Measurements from ENCODE around the gene APOO. TPM values are rescaled to one million over a fixed set of nuclear protein-coding genes. Genes with fewer than 3 reads are reported as not detected.

APOO gene
- total RNA-seq, 2 donors from 2014 or later, result 25.6 to 26.3 TPM

DNA sequence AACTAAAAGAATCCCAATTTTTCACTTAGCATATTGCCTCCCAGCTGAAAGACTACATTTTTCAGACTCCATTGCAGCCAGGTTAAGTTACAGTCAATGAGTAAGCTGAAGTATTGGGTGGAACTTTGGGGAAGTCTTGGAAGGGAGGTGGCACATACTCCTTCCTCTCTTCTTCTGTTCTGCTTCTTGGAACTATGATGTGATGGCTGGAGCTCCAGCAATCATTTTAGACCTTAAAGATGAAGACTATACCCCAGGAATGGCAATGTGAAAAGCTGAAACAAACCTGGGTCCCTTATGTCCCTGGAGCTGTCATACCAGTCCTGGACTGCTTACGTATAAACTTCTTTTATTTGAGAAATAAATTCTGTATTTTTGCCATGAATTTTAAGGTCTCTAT, 93.9 kb downstream of the APOO start:
- Mint-ChIP-seq H3K36me3 (no peaks in the 10 kb centered on the region), H3K4me1 (ENCODE audit: low read depth in 2 of 2) (peaks cover 5 to 6% of the 10 kb centered on the region in 2 donors), H3K4me3 (no peak overlapping the region), H3K9me3 (no peaks in the 10 kb centered on the region), H3K27ac (no peak overlapping the region), H3K27me3 (peaks cover 0 to 9% of the 10 kb centered on the region in 2 donors)
- DNase-seq (ENCODE audit: low spot score) (no peak), ATAC-seq (no peak)

DNA sequence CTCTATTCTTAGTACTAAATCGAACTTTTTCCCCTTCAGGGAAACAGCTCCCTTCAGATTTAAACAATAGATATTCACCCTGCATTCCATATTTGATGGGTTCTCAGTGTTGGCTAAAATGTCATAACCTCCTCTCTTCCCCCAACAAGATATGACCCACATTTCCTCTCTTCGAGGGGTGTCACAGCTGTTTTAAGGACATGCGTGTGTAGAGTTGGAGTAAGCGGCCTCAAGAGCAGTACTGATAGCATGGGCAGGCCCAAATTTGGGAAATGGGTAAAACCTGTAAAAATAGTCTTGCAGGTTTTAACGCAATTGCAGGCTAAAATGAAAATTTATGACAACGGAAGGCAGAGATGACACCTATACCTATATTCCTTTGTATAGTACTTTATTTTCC, 96.1 kb downstream of the APOO start:
- ATAC-seq (no peak), DNase-seq (ENCODE audit: low spot score) (no peak)
- no peak overlapping the region for H3K27ac Mint-ChIP-seq
- H3K4me3 Mint-ChIP-seq, result no peak overlapping the region
- peaks cover 0 to 9% of the 10 kb centered on the region in 2 donors for H3K27me3 Mint-ChIP-seq
- H3K4me1 Mint-ChIP-seq (ENCODE audit: low read depth in 2 of 2), result peaks cover 3 to 5% of the 10 kb centered on the region in 2 donors
- H3K36me3 Mint-ChIP-seq, result no peaks in the 10 kb centered on the region
- no peaks in the 10 kb centered on the region for H3K9me3 Mint-ChIP-seq

DNA sequence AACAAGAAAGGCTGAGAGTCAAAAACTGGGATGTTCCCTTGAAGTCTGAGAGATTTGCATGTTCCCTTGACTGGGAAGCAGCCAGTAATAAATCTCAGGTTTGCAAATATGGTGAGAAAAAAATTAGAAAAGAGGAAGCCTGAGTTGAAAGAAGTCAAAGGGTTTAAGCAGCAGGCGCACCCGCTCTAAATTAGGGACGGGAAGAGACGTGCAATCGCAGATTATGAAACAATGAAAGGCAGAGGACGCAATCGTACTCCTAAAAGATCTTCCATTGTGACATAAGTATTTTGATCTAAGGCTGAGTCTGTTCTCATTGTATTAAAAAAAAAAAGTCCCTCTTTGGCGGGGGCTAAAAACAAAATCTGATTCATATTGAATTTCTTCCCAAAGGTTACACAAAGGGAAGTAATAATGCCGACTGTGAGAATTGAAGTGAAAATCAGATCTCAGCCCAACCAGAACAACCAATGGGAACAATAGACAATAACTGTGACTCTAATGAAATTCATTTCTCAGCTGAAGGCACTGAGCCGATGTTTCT, 96.6 kb downstream of the APOO start:
- ATAC-seq, result no peak
- H3K27ac Mint-ChIP-seq, result no peak overlapping the region
- no peaks in the 10 kb centered on the region for H3K36me3 Mint-ChIP-seq
- H3K4me3 Mint-ChIP-seq, result no peak overlapping the region
- peaks cover 3 to 5% of the 10 kb centered on the region in 2 donors for H3K4me1 Mint-ChIP-seq (ENCODE audit: low read depth in 2 of 2)
- H3K27me3 Mint-ChIP-seq, result peaks cover 0 to 9% of the 10 kb centered on the region in 2 donors
- H3K9me3 Mint-ChIP-seq, result no peaks in the 10 kb centered on the region
- no peak for DNase-seq (ENCODE audit: low spot score)

DNA sequence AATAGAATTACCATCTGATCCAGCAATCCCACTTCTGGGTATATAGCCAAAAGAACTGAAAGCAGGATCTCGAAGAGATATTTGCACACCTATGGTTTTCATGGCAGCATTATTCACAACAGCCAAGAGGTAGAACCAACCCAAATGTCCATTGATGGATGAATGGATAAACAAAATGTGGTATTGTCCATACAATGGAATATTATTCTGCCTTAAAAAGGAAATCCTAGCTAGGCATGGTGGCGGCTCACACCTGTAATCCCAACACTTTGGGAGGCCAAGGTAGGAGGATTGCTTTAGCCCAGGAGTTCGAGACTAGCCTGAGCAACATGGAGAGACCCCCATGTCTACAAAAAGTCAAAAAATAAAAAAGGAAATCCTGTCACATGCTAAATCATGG, 97.5 kb downstream of the APOO start:
- ATAC-seq (no peak), DNase-seq (ENCODE audit: low spot score) (no peak)
- Mint-ChIP-seq H3K4me3 (no peak overlapping the region), H3K27me3 (peaks cover 0 to 11% of the 10 kb centered on the region in 2 donors), H3K27ac (no peak overlapping the region), H3K4me1 (ENCODE audit: low read depth in 2 of 2) (peaks cover 3 to 5% of the 10 kb centered on the region in 2 donors), H3K9me3 (no peaks in the 10 kb centered on the region), H3K36me3 (no peaks in the 10 kb centered on the region)

DNA sequence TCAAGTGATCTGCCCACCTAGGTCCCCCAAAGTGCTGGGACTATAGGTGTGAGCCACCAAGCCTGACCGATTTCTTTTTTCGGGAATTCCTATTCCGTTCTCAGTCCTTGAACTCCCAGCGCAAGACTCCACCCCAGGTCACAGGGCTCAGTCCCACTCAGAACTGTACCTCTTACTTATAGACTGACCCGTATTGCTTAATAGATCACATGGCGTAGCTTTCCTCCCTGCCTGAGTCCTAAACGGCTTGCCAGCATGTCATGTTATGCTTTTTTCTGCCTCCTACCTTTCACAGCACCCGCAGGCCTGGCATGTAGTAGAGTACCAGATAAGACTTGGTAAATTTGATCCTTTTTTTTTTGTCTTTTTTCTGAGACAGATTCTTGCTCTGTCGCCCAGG, 102.3 kb downstream of the APOO start:
- H3K27ac Mint-ChIP-seq, result no peak overlapping the region
- no peak for ATAC-seq
- DNase-seq (ENCODE audit: low spot score), result no peak
- peaks cover 0 to 3% of the 10 kb centered on the region in 2 donors for H3K4me1 Mint-ChIP-seq (ENCODE audit: low read depth in 2 of 2)
- H3K9me3 Mint-ChIP-seq, result no peaks in the 10 kb centered on the region
- peaks cover 0 to 5% of the 10 kb centered on the region in 2 donors for H3K27me3 Mint-ChIP-seq
- H3K4me3 Mint-ChIP-seq, result no peak overlapping the region
- H3K36me3 Mint-ChIP-seq, result no peaks in the 10 kb centered on the region

DNA sequence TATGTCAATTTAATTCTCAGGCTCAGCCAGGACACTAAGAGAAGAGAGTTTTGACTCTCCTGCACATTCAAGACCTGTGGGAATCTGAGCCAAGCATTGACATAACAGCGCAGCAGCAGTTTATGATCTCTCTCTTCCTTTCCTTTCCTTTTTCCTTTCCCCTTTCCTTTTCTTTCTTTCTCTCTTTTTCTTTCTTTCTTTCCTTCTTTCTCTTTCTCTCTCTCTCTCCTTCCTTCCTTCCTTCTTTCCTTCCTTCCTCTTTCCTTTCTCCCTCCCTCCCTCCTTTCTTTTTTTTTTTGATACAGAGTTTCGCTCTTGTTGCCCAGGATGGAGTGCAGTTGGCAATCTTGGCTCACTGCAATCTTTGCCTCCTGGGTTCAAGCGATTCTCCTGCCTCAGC, 103.2 kb downstream of the APOO start:
- DNase-seq (ENCODE audit: low spot score) (no peak), ATAC-seq (no peak)
- H3K27me3 Mint-ChIP-seq, result peaks cover 0 to 5% of the 10 kb centered on the region in 2 donors
- peaks cover 0 to 3% of the 10 kb centered on the region in 2 donors for H3K4me1 Mint-ChIP-seq (ENCODE audit: low read depth in 2 of 2)
- no peak overlapping the region for H3K27ac Mint-ChIP-seq
- no peaks in the 10 kb centered on the region for H3K9me3 Mint-ChIP-seq
- H3K4me3 Mint-ChIP-seq, result no peak overlapping the region
- H3K36me3 Mint-ChIP-seq, result no peaks in the 10 kb centered on the region

DNA sequence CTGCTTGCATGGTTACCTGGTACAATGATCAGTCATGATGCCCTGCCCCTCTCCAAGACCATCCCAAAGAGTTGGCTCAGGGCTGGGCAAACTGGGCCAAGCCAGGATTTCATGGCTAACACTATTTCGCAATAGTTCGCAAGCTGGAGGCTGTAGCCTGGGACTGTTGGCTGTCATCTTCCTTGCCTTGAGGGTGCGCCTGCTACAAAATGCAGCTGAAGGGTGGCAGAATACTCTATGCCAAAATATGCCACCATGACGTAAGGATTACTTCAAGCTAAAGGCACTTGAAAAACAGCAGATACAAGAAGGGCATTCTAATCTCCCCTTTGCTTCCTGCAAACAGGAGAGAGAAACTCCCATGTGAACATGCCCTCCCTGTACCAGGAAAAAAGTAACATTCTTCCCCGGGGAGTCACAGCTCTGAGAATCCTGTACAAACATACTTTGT, 103.8 kb downstream of the APOO start:
- Mint-ChIP-seq H3K4me3 (no peak overlapping the region), H3K4me1 (ENCODE audit: low read depth in 2 of 2) (peaks cover 0 to 3% of the 10 kb centered on the region in 2 donors), H3K27ac (no peak overlapping the region), H3K36me3 (no peaks in the 10 kb centered on the region), H3K9me3 (no peaks in the 10 kb centered on the region), H3K27me3 (peaks cover 0 to 5% of the 10 kb centered on the region in 2 donors)
- ATAC-seq, result no peak
- DNase-seq (ENCODE audit: low spot score), result no peak

DNA sequence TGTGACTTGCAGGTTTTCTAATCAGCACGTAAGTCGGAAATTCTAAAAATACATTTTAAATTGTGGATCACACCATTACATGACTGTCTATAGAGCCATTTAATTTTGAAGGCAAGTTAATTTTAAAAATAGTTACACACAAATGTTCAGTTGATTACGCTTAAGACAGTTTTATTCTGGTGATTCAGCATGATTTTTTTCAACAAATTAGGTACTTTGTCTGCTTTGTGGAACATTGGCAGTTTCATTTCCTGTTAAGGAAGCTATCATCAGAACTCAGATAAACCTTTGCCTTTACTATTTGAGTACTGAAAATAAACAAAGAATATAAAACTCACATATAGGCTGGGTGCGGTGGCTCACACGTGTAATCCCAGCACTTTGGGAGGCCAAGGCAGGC, 105.3 kb downstream of the APOO start:
- Mint-ChIP-seq H3K9me3 (no peaks in the 10 kb centered on the region), H3K4me3 (no peak overlapping the region), H3K27ac (no peak overlapping the region), H3K36me3 (no peaks in the 10 kb centered on the region), H3K4me1 (ENCODE audit: low read depth in 2 of 2) (peaks cover 0 to 3% of the 10 kb centered on the region in 2 donors), H3K27me3 (peaks cover 0 to 5% of the 10 kb centered on the region in 2 donors)
- no peak for DNase-seq (ENCODE audit: low spot score)
- ATAC-seq, result no peak

DNA sequence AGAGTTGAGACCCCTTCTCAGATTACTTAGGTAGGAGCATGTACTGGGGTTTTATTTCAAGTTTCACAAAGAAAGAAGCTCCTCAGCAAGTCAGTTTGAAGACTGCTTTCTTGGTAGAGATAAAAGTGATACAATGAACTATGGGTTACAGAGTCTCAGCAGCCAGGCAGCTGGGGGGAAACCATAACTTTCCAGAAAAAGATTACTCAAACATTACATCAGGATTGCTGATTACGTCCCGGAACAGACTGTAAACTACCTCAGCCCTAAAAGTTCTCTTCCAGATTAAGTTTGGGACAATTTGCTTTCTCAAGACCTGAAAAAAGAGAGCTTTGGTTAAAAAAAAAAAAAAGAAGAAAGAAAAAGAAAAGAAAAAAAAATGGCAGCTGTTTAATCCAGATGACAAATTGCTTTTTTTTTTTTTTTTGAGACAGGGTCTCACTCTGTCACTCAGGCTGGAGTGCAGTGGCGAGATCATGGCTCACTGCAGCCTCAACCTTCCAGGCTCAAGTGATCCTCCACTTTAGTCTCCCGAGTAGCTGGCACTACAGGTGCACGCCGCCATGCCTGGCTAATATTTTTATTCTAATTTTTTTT, 108.2 kb downstream of the APOO start:
- DNase-seq (ENCODE audit: low spot score) (no peak), ATAC-seq (no peak)
- peaks cover 0 to 3% of the 10 kb centered on the region in 2 donors for H3K4me1 Mint-ChIP-seq (ENCODE audit: low read depth in 2 of 2)
- H3K36me3 Mint-ChIP-seq, result no peaks in the 10 kb centered on the region
- H3K9me3 Mint-ChIP-seq, result no peaks in the 10 kb centered on the region
- H3K4me3 Mint-ChIP-seq, result no peak overlapping the region
- peaks cover 0 to 5% of the 10 kb centered on the region in 2 donors for H3K27me3 Mint-ChIP-seq
- H3K27ac Mint-ChIP-seq, result no peak overlapping the region

DNA sequence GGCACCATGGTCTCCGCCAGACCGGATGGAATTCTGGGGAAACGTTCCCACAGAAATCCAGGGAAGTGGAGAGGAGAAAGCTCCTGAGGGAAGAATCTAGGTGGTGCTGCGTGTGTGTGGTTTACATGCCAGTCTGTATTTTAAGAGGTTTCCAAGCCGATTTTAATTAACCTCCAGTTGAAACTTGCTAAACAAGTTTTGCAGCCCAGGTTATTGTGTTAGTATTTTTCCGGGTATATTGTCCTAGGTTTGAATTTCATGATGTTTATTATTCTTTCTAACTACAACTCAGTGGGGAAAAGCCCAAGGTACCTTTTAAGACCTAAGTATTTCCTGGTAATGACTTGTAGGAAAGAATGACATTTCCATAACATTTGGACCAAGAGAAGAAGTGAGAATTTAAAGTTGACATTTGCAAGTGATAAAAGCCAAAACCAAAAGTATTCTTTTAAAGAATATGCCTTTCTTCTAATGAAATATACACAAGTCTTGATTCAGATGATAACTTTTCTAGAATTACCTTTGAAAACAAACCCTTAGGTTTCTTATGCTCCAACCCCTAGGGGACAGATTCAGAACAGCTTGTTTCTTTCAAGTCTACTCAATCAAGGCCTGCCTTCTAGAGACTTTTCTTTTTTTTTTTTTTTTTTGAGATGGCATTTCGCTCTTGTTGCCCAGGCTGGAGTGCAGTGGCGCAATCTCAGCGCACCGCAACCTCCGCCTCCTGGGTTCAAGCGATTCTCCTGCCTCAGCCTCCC, 110.2 kb downstream of the APOO start:
- Mint-ChIP-seq H3K4me3 (no peak overlapping the region), H3K27ac (no peak overlapping the region), H3K36me3 (no peaks in the 10 kb centered on the region), H3K4me1 (ENCODE audit: low read depth in 2 of 2) (no peaks in the 10 kb centered on the region), H3K9me3 (no peaks in the 10 kb centered on the region), H3K27me3 (peaks cover 0 to 7% of the 10 kb centered on the region in 2 donors)
- no peak for DNase-seq (ENCODE audit: low spot score)
- ATAC-seq, result no peak

DNA sequence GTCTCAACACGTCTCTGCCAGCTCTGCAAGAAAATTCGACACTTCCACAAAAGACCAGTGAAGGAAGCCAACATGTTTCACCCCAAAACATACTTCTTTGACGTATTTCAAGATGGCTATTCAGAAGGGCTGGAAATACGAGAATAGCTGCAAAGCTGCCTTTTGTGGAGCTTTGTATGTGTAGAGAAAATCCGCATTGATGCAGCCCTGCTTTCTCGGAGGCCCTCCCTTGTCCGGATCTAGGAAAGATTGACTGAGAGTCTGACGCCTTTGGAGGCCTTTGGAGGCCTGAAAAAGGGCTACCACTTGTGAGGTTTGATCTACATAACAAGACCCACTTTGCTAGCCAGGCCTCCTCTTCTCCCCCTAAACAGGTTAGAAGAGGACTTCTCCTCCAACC, 112.5 kb downstream of the APOO start:
- DNase-seq (ENCODE audit: low spot score), result no peak

DNA sequence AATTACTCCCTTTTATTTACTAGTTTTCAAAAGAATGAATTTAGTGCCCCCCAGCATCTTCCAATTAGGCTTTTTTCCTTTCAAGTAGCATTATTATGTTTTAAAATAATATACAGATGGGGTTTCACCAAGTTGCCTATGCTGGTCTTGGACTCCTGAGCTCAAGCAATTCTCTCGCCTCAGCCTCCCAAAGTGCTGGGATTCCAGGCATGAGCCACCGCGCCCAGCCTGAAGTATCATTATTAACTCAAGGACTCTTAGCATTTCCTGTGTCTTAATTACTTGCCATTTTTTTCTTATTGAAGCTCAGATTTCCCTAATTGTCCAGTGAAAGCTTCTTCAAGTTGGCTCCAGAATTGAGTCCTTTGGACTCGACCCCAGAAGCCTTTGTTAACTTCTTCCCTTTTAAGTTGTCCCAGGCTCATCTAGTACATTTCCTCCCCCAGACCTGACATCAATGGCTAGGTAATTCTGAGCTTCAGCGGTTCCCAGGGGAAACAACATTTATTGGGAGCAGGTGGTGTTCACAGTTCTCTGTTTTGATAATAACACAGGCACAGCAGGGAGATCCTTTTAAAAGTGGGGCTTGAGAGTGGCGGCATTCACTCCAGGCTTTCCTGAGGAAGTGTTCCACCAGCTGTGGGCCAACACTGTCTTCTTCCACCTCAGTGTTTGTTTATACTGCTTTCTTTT, 114.7 kb downstream of the APOO start:
- no peak for DNase-seq (ENCODE audit: low spot score)
- no peaks in the 10 kb centered on the region for H3K9me3 Mint-ChIP-seq
- no peak overlapping the region for H3K27ac Mint-ChIP-seq
- H3K4me3 Mint-ChIP-seq, result no peak overlapping the region
- ATAC-seq, result no peak
- no peaks in the 10 kb centered on the region for H3K4me1 Mint-ChIP-seq (ENCODE audit: low read depth in 2 of 2)
- no peaks in the 10 kb centered on the region for H3K36me3 Mint-ChIP-seq
- H3K27me3 Mint-ChIP-seq, result peaks cover 0 to 7% of the 10 kb centered on the region in 2 donors

More for the DNA sequence above, 112.5 kb downstream of the APOO start:
- no peaks in the 10 kb centered on the region for H3K9me3 Mint-ChIP-seq
- peaks cover 0 to 7% of the 10 kb centered on the region in 2 donors for H3K27me3 Mint-ChIP-seq
- no peak overlapping the region for H3K4me3 Mint-ChIP-seq
- H3K36me3 Mint-ChIP-seq, result no peaks in the 10 kb centered on the region
- H3K4me1 Mint-ChIP-seq (ENCODE audit: low read depth in 2 of 2), result no peaks in the 10 kb centered on the region
- H3K27ac Mint-ChIP-seq, result no peak overlapping the region
- no peak for ATAC-seq

DNA sequence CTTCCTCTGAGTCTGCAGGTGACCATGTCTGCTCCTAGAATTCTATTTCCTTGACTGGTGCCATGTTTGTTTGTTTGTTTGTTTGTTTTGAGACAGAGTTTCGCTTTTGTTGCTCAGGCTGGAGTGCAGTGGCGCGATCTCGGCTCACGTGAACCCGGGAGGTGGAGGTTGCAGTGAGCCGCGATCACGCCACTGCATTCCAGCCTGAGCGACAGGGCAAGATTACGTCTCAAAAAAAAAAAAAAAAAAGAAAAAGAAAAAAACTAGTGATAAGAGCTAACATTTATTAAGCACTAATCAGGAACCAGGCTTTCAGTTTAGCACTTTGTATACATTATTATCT, 117.6 kb downstream of the APOO start:
- Mint-ChIP-seq H3K4me1 (ENCODE audit: low read depth in 2 of 2) (peaks cover 0 to 7% of the 10 kb centered on the region in 2 donors), H3K27me3 (peaks cover 0 to 5% of the 10 kb centered on the region in 2 donors), H3K27ac (no peak overlapping the region), H3K36me3 (peaks cover 8% of the 10 kb centered on the region), H3K4me3 (no peak overlapping the region), H3K9me3 (no peaks in the 10 kb centered on the region)
- no peak for DNase-seq (ENCODE audit: low spot score)
- ATAC-seq, result no peak
